ENCODE data around the gene NFE2L3. TPM values are rescaled to one million over a fixed set of nuclear protein-coding genes. Genes with fewer than 3 reads are reported as not detected.
"Not testable (repeated sequence)": the region's sequence is repeated elsewhere in the genome, so short reads cannot be mapped to it uniquely, and the experiment has no call there.

NFE2L3 gene
- total RNA-seq, result 10 to 100 TPM in 1 of 2 experiments, 1 to 10 TPM in 1; 10.0 to 10.3 TPM

GRCh38 chr7:26151953-26152781 is at the start of gene NFE2L3:
TSS of gene NFE2L3 (plus strand) at chr7:26152198. CDS start at chr7:26152499, 301 bp downstream.
- peak; percentile 93 for DNase-seq
- peak; percentile 70 for ATAC-seq (ENCODE audit: low read depth)
- Mint-ChIP-seq H3K4me3 (peak within 1 kb of the TSS; percentile 96), H3K36me3 (no peaks in the 10 kb centered on the region), H3K27ac (peak within 1 kb of the TSS; percentile 93), H3K4me1 (peaks cover 50% of the 10 kb centered on the region), H3K9me3 (peaks cover 1% of the 10 kb centered on the region), H3K27me3 (no peaks in the 10 kb centered on the region)
- POLR2A ChIA-PET, result interaction anchor here (0.6 to 2.7 kb wide), 21 partner anchors 9 to 257 kb away, joined by 3 to 47 read pairs (median 7); partner anchors contain the start of genes CBX3 and HNRNPA2B1

GRCh38 chr7:26103596-26103995 is 48.4 kb upstream of the NFE2L3 start:
- Mint-ChIP-seq H3K4me1 (peaks cover 19% of the 10 kb centered on the region), H3K9me3 (no peaks in the 10 kb centered on the region), H3K27me3 (no peaks in the 10 kb centered on the region), H3K36me3 (peaks cover 13% of the 10 kb centered on the region), H3K27ac (no peak overlapping the region), H3K4me3 (no peak overlapping the region)
- no peak for DNase-seq
- ATAC-seq (ENCODE audit: low read depth), result no peak
- POLR2A ChIA-PET, result no interaction called here

DNA sequence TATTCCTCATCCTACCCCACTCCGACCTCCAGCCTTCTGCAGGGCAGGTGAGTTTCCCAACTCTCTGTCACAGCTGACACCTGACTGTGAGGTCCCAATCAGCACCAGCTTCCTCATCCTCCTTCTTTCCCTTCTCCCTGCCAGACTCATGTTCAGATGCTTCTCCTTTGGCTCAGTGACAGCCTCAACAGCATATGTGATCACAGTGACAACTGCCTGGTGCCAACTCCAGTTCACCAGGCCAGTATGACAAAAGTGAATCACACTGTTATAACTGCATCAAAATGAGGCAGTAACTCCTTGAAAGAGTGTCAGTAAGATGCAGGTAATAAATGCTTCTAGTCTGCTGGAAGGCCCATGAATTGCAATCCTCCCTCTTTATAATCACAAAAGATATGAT is 46.8 kb upstream of the NFE2L3 start:
- no peaks in the 10 kb centered on the region for H3K9me3 Mint-ChIP-seq
- H3K36me3 Mint-ChIP-seq, result peaks cover 13% of the 10 kb centered on the region
- POLR2A ChIA-PET, result interaction anchor here (0.6 kb wide), 1 partner anchor 195 kb away, joined by 5 read pairs; no protein-coding TSS in a partner anchor
- ATAC-seq (ENCODE audit: low read depth), result no peak
- no peak overlapping the region for H3K27ac Mint-ChIP-seq
- peaks cover 16% of the 10 kb centered on the region for H3K4me1 Mint-ChIP-seq
- H3K4me3 Mint-ChIP-seq, result no peak overlapping the region
- H3K27me3 Mint-ChIP-seq, result no peaks in the 10 kb centered on the region
- DNase-seq, result no peak

DNA sequence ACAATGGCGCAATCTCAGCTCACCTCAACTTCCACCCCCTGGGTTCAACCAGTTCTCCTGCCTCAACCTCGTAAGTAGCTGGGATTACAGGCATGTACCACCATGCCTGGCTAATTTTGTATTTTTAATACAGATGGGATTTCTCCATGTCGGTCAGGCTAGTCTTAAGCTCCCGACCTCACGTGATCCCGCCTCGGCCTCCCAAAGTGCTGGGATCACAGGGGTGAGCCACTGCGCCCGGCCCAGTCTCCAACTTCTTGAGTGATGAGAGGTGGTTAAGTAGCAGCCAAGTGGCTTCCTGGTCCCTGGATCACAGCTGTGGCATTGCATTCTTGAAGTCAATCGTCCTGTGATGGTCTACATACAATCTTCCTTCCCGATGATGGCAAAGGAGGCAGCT is 46.1 kb upstream of the NFE2L3 start:
- Mint-ChIP-seq H3K36me3 (peaks cover 13% of the 10 kb centered on the region), H3K4me3 (no peak overlapping the region), H3K27ac (no peak overlapping the region), H3K27me3 (no peaks in the 10 kb centered on the region), H3K4me1 (peaks cover 14% of the 10 kb centered on the region), H3K9me3 (no peaks in the 10 kb centered on the region)
- ATAC-seq (ENCODE audit: low read depth) (no peak), DNase-seq (no peak)
- POLR2A ChIA-PET, result no interaction called here

- H3K9me3 Mint-ChIP-seq, result no peaks in the 10 kb centered on the region
- no peaks in the 10 kb centered on the region for H3K36me3 Mint-ChIP-seq
- no peak overlapping the region for H3K27ac Mint-ChIP-seq
- H3K4me3 Mint-ChIP-seq, result no peak overlapping the region
- no peaks in the 10 kb centered on the region for H3K4me1 Mint-ChIP-seq
- DNase-seq (no peak), ATAC-seq (ENCODE audit: low read depth) (no peak)
- POLR2A ChIA-PET, result no interaction called here
- peaks cover 2% of the 10 kb centered on the region for H3K27me3 Mint-ChIP-seq
Observed at GRCh38 chr7:26112203-26112740, 39.7 kb upstream of the NFE2L3 start.

GRCh38 chr7:26115650-26116049 is 36.3 kb upstream of the NFE2L3 start:
- no peaks in the 10 kb centered on the region for H3K4me1 Mint-ChIP-seq
- H3K9me3 Mint-ChIP-seq, result no peaks in the 10 kb centered on the region
- H3K27ac Mint-ChIP-seq, result no peak overlapping the region
- POLR2A ChIA-PET, result no interaction called here
- peaks cover 2% of the 10 kb centered on the region for H3K27me3 Mint-ChIP-seq
- H3K4me3 Mint-ChIP-seq, result no peak overlapping the region
- ATAC-seq (ENCODE audit: low read depth) (no peak), DNase-seq (no peak)
- H3K36me3 Mint-ChIP-seq, result no peaks in the 10 kb centered on the region

GRCh38 chr7:26117142-26117807 is 34.7 kb upstream of the NFE2L3 start:
- DNase-seq, result no peak
- Mint-ChIP-seq H3K27ac (no peak overlapping the region), H3K27me3 (peaks cover 2% of the 10 kb centered on the region), H3K4me3 (no peak overlapping the region), H3K36me3 (no peaks in the 10 kb centered on the region), H3K9me3 (no peaks in the 10 kb centered on the region), H3K4me1 (no peaks in the 10 kb centered on the region)
- no peak for ATAC-seq (ENCODE audit: low read depth)
- POLR2A ChIA-PET, result no interaction called here

- Mint-ChIP-seq H3K27me3 (peaks cover 2% of the 10 kb centered on the region), H3K27ac (no peak overlapping the region), H3K4me1 (no peaks in the 10 kb centered on the region), H3K9me3 (no peaks in the 10 kb centered on the region), H3K36me3 (no peaks in the 10 kb centered on the region), H3K4me3 (no peak overlapping the region)
- DNase-seq (no peak), ATAC-seq (ENCODE audit: low read depth) (no peak)
- POLR2A ChIA-PET, result no interaction called here
Observed at GRCh38 chr7:26117970-26118369, 34.0 kb upstream of the NFE2L3 start.

DNA sequence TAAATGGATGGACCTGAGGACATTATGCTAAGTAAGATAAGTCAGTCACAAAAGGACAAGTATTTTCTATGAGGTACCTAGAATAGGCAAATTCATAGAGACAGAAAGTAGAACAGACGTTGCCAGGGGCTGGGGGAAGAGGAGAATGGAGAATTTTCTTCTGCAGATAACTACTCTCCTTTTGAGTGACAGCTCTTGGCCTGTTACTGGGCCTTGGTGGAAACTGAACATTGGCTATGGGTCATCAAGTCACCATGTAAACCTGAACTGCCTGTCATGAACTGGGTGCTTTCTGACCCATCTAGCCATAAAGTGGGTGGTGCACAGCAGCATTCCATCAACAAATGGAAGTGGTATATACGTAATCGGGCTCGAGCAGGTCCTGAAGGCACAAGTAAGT is 29.3 kb upstream of the NFE2L3 start:
- no peak for DNase-seq
- POLR2A ChIA-PET, result no interaction called here
- no peaks in the 10 kb centered on the region for H3K27me3 Mint-ChIP-seq
- no peak overlapping the region for H3K4me3 Mint-ChIP-seq
- H3K9me3 Mint-ChIP-seq, result no peaks in the 10 kb centered on the region
- no peak for ATAC-seq (ENCODE audit: low read depth)
- H3K27ac Mint-ChIP-seq, result no peak overlapping the region
- H3K4me1 Mint-ChIP-seq, result no peaks in the 10 kb centered on the region
- no peaks in the 10 kb centered on the region for H3K36me3 Mint-ChIP-seq

DNA sequence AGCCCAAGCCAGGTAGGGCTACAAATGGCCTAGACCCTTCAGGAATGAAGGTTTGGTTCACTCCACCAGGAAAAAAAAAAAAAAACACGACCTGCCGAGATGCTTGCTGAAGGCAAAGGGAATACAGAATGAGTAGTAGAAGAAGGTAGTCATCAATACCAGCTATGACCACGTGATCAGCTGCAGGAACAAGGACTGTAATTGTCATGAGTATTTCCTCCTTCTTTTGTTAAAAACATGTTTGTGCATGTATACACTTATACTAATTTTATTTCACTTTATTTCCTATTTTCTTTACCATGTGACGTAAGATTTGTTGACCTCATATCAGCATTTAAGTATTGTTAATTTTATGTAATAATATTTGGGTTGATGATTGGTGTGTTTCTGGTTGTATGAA is 27.2 kb upstream of the NFE2L3 start:
- DNase-seq; H3K9me3 Mint-ChIP-seq; H3K4me1 Mint-ChIP-seq; H3K27ac Mint-ChIP-seq; POLR2A ChIA-PET; H3K36me3 Mint-ChIP-seq; H3K4me3 Mint-ChIP-seq; ATAC-seq (ENCODE audit: low read depth); H3K27me3 Mint-ChIP-seq: not testable (repeated sequence)

DNA sequence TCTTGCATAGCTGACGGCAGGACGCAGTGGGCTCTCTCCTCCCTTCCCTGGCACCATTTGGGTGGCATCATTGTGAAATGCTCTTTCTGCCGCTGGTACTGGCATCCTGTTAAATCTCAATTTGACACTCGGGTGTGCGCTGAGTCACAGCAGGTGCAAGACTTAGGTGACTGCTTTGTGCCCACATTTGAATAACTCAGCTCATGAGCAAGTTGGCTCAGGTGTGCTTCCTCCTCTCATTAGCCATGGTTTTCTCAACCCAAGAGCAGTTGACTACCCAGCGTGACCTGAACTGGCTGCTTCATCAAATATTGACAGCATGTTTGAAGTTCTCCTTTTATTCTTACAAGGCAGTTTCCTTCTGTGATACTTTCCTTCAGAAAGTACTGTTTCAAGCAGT is 24.6 kb upstream of the NFE2L3 start:
- Mint-ChIP-seq H3K27me3 (peaks cover 2% of the 10 kb centered on the region), H3K9me3 (no peaks in the 10 kb centered on the region), H3K36me3 (no peaks in the 10 kb centered on the region), H3K4me3 (no peak overlapping the region), H3K27ac (no peak overlapping the region), H3K4me1 (no peaks in the 10 kb centered on the region)
- ATAC-seq (ENCODE audit: low read depth) (no peak), DNase-seq (no peak)
- POLR2A ChIA-PET, result no interaction called here

DNA sequence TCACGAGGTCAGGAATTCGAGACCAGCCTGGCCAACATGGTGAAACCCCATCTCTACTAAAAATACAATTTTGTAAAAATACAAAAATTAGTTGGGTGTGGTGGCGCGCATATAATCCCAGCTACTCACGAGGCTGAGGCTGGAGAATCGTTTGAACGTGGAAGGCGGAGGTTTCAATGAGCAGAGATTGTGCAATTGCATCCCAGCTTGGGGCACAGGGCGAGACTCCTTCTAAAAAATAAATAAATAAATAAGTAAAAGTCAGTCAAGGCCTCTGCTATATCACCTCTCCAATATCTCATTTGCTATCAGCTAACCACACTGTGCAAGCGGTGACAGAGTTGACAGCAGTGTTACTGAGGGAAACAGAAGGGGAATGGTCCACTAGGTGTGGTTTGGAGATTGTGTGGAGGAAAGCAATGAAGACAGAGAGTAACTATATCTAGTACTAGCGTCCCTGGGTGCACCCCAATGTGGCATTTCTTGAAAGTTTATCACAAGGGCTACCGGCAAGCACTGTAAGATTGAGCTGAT is 20.9 kb upstream of the NFE2L3 start:
- Mint-ChIP-seq H3K27me3 (peaks cover 13% of the 10 kb centered on the region), H3K36me3 (peaks cover 1% of the 10 kb centered on the region), H3K4me1 (no peaks in the 10 kb centered on the region), H3K4me3 (no peak overlapping the region), H3K9me3 (no peaks in the 10 kb centered on the region), H3K27ac (no peak overlapping the region)
- POLR2A ChIA-PET, result no interaction called here
- DNase-seq, result no peak
- ATAC-seq (ENCODE audit: low read depth), result no peak

- POLR2A ChIA-PET, result no interaction called here
- ATAC-seq (ENCODE audit: low read depth) (no peak), DNase-seq (no peak)
Observed at GRCh38 chr7:26135076-26135475, 16.9 kb upstream of the NFE2L3 start.

More at GRCh38 chr7:26135076-26135475, 16.9 kb upstream of the NFE2L3 start:
- Mint-ChIP-seq H3K9me3 (no peaks in the 10 kb centered on the region), H3K36me3 (peaks cover 1% of the 10 kb centered on the region), H3K4me1 (peaks cover under 1% of the 10 kb centered on the region), H3K4me3 (no peak overlapping the region), H3K27me3 (peaks cover 13% of the 10 kb centered on the region), H3K27ac (no peak overlapping the region)
